ENCODE data around the gene TJP3. TPM values are rescaled to one million over a fixed set of nuclear protein-coding genes. Genes with fewer than 3 reads are reported as not detected.

Gene TJP3
- total RNA-seq, 2 experiments from 2014 or later: 8.2 to 9.0 TPM

DNA sequence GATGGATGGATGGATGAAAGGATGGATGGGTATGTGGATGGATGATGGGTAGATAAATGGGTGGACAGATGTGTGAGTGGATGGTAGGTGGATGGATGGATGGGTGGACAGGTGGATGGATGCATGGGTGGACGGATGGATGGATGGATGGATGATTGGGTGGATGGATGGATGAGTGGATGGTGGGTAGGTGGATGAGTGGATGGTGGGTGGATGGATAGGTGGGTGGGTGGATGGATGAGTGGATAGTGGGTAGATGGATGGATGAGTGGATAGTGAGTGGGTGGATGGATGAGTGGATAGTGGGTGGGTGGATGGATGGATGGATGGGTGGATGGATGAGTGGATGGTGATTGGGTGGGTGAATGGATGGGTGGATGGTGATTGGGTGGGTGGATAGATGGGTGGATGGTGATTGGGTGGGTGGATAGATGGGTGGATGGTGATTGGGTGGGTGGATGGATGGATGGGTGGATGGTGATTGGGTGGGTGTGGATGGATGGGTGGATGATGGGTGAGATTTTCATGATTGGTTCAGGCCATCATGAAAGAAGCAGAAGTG, 68.4 kb downstream of the TJP3 start:
- ATAC-seq (ENCODE audit: poor library complexity): no peak
- POLR2A ChIA-PET: no interaction called here

DNA sequence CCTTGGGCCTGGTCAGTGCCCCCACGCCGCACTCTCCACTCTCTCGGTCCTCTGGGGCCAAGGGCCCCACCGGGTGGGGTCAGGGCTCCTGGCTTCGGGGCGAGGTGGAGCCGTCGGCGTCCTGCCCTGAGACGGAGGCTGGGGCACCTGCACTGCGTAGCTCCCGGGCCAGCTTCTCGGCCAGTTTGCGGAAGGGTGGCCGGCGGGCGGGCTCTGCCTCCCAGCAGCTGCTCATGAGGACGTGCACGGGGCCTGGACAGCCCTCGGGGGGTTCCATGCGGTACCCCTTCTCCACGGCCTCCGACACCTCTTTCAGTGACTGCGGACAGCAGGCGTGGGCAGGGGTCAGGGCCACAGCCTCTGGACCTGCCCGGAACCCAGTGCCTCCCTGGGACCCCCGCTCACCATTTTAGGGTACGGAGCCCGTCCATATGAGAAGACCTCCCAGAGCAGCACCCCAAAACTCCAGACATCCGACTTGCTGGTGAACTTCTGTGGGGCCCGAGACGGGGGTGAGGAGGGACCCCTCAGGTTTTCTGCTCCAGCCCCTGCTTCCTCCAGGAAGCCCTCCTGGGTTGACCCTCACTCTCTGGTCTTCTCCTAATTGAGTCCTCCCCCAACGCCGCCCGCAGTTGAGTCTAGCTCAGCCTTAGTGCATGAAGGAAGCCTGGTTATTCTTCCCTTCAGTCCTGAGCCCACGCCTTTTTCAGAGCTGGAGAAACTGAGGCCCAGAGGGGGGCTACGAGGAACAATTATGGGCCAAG, 70.1 kb downstream of the TJP3 start:
- TF ChIP-seq, protein P1, sequence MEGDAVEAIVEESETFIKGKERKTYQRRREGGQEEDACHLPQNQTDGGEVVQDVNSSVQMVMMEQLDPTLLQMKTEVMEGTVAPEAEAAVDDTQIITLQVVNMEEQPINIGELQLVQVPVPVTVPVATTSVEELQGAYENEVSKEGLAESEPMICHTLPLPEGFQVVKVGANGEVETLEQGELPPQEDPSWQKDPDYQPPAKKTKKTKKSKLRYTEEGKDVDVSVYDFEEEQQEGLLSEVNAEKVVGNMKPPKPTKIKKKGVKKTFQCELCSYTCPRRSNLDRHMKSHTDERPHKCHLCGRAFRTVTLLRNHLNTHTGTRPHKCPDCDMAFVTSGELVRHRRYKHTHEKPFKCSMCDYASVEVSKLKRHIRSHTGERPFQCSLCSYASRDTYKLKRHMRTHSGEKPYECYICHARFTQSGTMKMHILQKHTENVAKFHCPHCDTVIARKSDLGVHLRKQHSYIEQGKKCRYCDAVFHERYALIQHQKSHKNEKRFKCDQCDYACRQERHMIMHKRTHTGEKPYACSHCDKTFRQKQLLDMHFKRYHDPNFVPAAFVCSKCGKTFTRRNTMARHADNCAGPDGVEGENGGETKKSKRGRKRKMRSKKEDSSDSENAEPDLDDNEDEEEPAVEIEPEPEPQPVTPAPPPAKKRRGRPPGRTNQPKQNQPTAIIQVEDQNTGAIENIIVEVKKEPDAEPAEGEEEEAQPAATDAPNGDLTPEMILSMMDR (IDR thresholded peaks at IDR 0.05): no peak
- Mint-ChIP-seq H3K27me3 (no peaks in the 10 kb centered on the region), H3K4me3 (no peak overlapping the region), H3K4me1 (ENCODE audit: low read depth) (no peaks in the 10 kb centered on the region), H3K36me3 (ENCODE audit: low read depth) (peaks cover 19% of the 10 kb centered on the region), H3K27ac (no peak overlapping the region), H3K9me3 (peaks cover 4% of the 10 kb centered on the region)
- Histone ChIP-seq H3K4me3 (ENCODE audit: low read length) (no peak overlapping the region), H3K27ac (ENCODE audit: low read depth in 1 of 2, low read length in 2 of 2) (no peak overlapping the region), H3K9me3 (ENCODE audit: control insufficient read depth in 1 of 2, insufficient read depth in 1 of 2, low read length in 2 of 2) (peaks cover 17 to 33% of the 10 kb centered on the region in 2 experiments), H3K36me3 (ENCODE audit: insufficient read depth, low read length) (peaks cover 4% of the 10 kb centered on the region), H3K4me1 (ENCODE audit: insufficient read depth, low read length) (no peaks in the 10 kb centered on the region), H3K27me3 (ENCODE audit: control insufficient read depth in 1 of 2, insufficient read depth in 2 of 2, low read length in 2 of 2) (no peaks in the 10 kb centered on the region)
- ATAC-seq (ENCODE audit: poor library complexity) (no peak), DNase-seq (no peak)
- intact Hi-C loops (cut with DNase I, micrococcal nuclease): no loop called here
- ChIA-PET CTCF (interaction anchor here (0.8 kb wide), 1 partner anchor 44 kb away, joined by 3 read pairs; no protein-coding TSS in a partner anchor), POLR2A (no interaction called here)

More for the DNA sequence above, 68.4 kb downstream of the TJP3 start:
- peaks cover 6 to 17% of the 10 kb centered on the region in 2 experiments for H3K9me3 ChIP-seq (ENCODE audit: control insufficient read depth in 1 of 2, insufficient read depth in 1 of 2, low read length in 2 of 2)
- H3K4me3 ChIP-seq (ENCODE audit: low read length): no peak overlapping the region
- no peak for DNase-seq
- H3K36me3 ChIP-seq (ENCODE audit: insufficient read depth, low read length): no peaks in the 10 kb centered on the region
- Mint-ChIP-seq H3K36me3 (ENCODE audit: low read depth) (peaks cover 7% of the 10 kb centered on the region), H3K27ac (no peak overlapping the region), H3K4me1 (ENCODE audit: low read depth) (no peaks in the 10 kb centered on the region), H3K9me3 (no peaks in the 10 kb centered on the region), H3K4me3 (no peak overlapping the region), H3K27me3 (no peaks in the 10 kb centered on the region)
- TF ChIP-seq, protein P1 (IDR thresholded peaks at IDR 0.05): no peak
- H3K27me3 ChIP-seq (ENCODE audit: control insufficient read depth in 1 of 2, insufficient read depth in 2 of 2, low read length in 2 of 2): no peaks in the 10 kb centered on the region
- intact Hi-C loops (cut with DNase I, micrococcal nuclease): no loop called here
- no peaks in the 10 kb centered on the region for H3K4me1 ChIP-seq (ENCODE audit: insufficient read depth, low read length)
- CTCF ChIA-PET: no interaction called here
- H3K27ac ChIP-seq (ENCODE audit: low read depth in 1 of 2, low read length in 2 of 2): no peak overlapping the region

DNA sequence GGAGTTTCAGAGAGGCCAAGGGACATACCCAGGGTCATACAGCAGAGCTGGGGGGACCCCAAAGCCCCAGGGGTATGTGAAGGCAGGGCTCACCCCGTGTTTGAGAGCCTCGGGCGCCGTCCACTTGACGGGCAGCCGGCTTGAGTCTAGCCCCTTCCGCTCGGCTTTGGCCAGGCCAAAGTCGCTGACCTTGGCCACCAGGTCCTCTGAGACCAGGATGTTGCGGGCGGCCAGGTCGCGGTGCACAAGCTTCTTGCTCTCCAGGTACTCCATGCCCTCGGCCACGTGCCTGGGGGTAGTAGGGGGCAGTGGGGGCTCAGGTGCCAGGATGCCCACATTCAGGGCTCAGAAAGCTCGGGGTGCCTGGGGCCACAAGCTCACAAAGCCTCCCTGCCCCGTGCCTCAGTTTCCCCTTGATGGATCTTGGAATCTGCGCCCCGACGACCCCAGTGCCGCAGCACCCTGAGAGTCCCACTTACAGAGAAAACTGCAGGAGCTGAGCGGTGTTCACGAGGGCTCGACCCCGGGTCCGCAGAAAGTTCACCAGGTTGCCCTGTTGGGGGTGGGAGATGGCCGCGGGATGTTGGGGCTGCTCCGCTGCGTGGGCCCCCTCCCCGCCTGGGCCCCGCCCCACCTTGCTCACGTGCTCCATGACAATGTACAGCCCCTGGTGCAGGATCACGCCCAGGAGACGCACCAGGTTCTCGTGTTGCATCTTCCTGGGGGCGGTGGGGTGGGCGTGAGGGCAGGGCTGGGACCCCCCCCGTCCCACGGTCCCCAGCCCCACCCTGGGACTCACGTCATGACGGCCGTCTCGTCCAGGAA, 70.9 kb downstream of the TJP3 start:
- no peak for ATAC-seq (ENCODE audit: poor library complexity)
- peaks cover 4% of the 10 kb centered on the region for H3K4me1 Mint-ChIP-seq (ENCODE audit: low read depth)
- H3K9me3 Mint-ChIP-seq: peaks cover 4% of the 10 kb centered on the region
- ChIA-PET CTCF (interaction anchor here (0.8 kb wide), 1 partner anchor 43 kb away, joined by 3 read pairs; no protein-coding TSS in a partner anchor), POLR2A (interaction anchor here (2.4 kb wide), 1 partner anchor 16 kb away, joined by 11 read pairs; the partner anchor contains the start of gene MRPL54)
- H3K4me3 Mint-ChIP-seq: no peak overlapping the region
- H3K4me3 ChIP-seq (ENCODE audit: low read length): no peak overlapping the region
- peaks cover 19% of the 10 kb centered on the region for H3K36me3 Mint-ChIP-seq (ENCODE audit: low read depth)
- no peaks in the 10 kb centered on the region for H3K27me3 Mint-ChIP-seq
- H3K9me3 ChIP-seq (ENCODE audit: control insufficient read depth in 1 of 2, insufficient read depth in 1 of 2, low read length in 2 of 2): peaks cover 17 to 41% of the 10 kb centered on the region in 2 experiments
- H3K4me1 ChIP-seq (ENCODE audit: insufficient read depth, low read length): no peaks in the 10 kb centered on the region
- intact Hi-C loops (cut with DNase I, micrococcal nuclease): no loop called here
- no peaks in the 10 kb centered on the region for H3K27me3 ChIP-seq (ENCODE audit: control insufficient read depth in 1 of 2, insufficient read depth in 2 of 2, low read length in 2 of 2)
- no peak for DNase-seq
- H3K27ac ChIP-seq (ENCODE audit: low read depth in 1 of 2, low read length in 2 of 2): no peak overlapping the region
- peaks cover 4% of the 10 kb centered on the region for H3K36me3 ChIP-seq (ENCODE audit: insufficient read depth, low read length)
- TF ChIP-seq, protein P1 (IDR thresholded peaks at IDR 0.05): no peak
- no peak overlapping the region for H3K27ac Mint-ChIP-seq

Data from CD4-positive, alpha-beta T cell (primary cell).